ENCODE data around the gene TRA2A. TPM values are rescaled to one million over a fixed set of nuclear protein-coding genes. Genes with fewer than 3 reads are reported as not detected.

TRA2A gene
- total and polyA plus RNA-seq, 2 of the 13 experiments (the other 11 are each of a cell fraction or from before 2014, with no cell fraction given): 39.1 to 41.6 TPM

- TF ChIP-seq BCLAF1 (IDR thresholded peaks at IDR 0.05) (no peak), NR2F6 (IDR thresholded peaks at IDR 0.05) (no peak), NR2F6 (CRISPR knock-in tag; IDR thresholded peaks at IDR 0.05) (0 out of 2 replicates have a peak, but pooled peaks have one; percentile 25), ZNF580 (CRISPR knock-in tag; IDR thresholded peaks at IDR 0.05; ENCODE audit: borderline replicate concordance, low read depth) (no peak), STAG1 (CRISPR knock-in tag; IDR thresholded peaks at IDR 0.05) (peak; percentile 84), HOXA3 (CRISPR knock-in tag; IDR thresholded peaks at IDR 0.05) (no peak), ZNF761 (CRISPR knock-in tag; conservative IDR thresholded peaks at IDR 0.05) (no peak), RNF2 (conservative IDR thresholded peaks at IDR 0.05; ENCODE audit: low read depth) (no peak), ZNF770 (CRISPR knock-in tag; IDR thresholded peaks at IDR 0.05) (peak; percentile 56), ZNF792 (CRISPR knock-in tag; IDR thresholded peaks at IDR 0.05) (0 out of 2 replicates have a peak, but pooled peaks have one; percentile 43), JDP2 (CRISPR knock-in tag; IDR thresholded peaks at IDR 0.05; ENCODE audit: borderline replicate concordance) (no peak), FOXM1 (CRISPR knock-in tag; IDR thresholded peaks at IDR 0.05) (no peak), ZMYM4 (CRISPR knock-in tag; IDR thresholded peaks at IDR 0.05) (peak; percentile 35; the same call in 1 of the 2 replicates), ETV5 (CRISPR knock-in tag; IDR thresholded peaks at IDR 0.05; ENCODE audit: borderline replicate concordance) (peak; percentile 39; the same call in 1 of the 2 replicates)
Observed at GRCh38 chr7:23546897-23547572, 15.3 kb upstream of the TRA2A start (continued).

Measured in HepG2 (cell line).